ENCODE data around the gene LSMEM2. TPM values are rescaled to one million over a fixed set of nuclear protein-coding genes. Genes with fewer than 3 reads are reported as not detected.

The LSMEM2 gene
- total and polyA plus RNA-seq, 9 of the 15 experiments (the other 6 are each of a cell fraction or from before 2014, with no cell fraction given) = not detected

- TF ChIP-seq ZBTB11 (CRISPR knock-in tag; IDR thresholded peaks at IDR 0.05) = no peak
- TF ChIP-seq RBBP5 (IDR thresholded peaks at IDR 0.05; ENCODE audit: borderline replicate concordance, insufficient read depth, low read length, poor library complexity, severe bottlenecking) = no peak
- no peak for TF ChIP-seq POLR2AphosphoS5 (IDR thresholded peaks at IDR 0.05; ENCODE audit: control insufficient read depth, insufficient read depth, low read depth, low read length)
- no peak for TF ChIP-seq U2AF2 (optimal IDR thresholded peaks at IDR 0.05; ENCODE audit: low read depth, low read length)
- TF ChIP-seq ZFX (CRISPR knock-in tag; IDR thresholded peaks at IDR 0.05) = peak; percentile 37; the same call in 1 of the 2 replicates
- TF ChIP-seq ZNF785 (CRISPR knock-in tag; IDR thresholded peaks at IDR 0.05) = no peak
- no peak for TF ChIP-seq NFIC (IDR thresholded peaks at IDR 0.05)
- TF ChIP-seq ZZZ3 (IDR thresholded peaks at IDR 0.05) = no peak
- peak; percentile 75 for TF ChIP-seq RB1 (IDR thresholded peaks at IDR 0.05; ENCODE audit: low read depth)
- TF ChIP-seq HNRNPH1 (optimal IDR thresholded peaks at IDR 0.05; ENCODE audit: low read depth, low read length) = no peak
- peak; percentile 36 to 57; a peak in 2 of 4 replicates for TF ChIP-seq FOXK2 (conservative IDR thresholded peaks at IDR 0.05 in 1 of 2, IDR thresholded peaks at IDR 0.05 in 1 of 2; ENCODE audit: low read depth in 2 of 2)
- TF ChIP-seq PRDM10 (IDR thresholded peaks at IDR 0.05; ENCODE audit: partially characterized antibody) = peak; percentile 76
- no peak for TF ChIP-seq HOXB6 (CRISPR knock-in tag; IDR thresholded peaks at IDR 0.05; ENCODE audit: borderline replicate concordance)
- TF ChIP-seq GATAD2B (IDR thresholded peaks at IDR 0.05; ENCODE audit: borderline replicate concordance) = peak; percentile 81; the same call in 1 of the 2 replicates
- no peak for TF ChIP-seq MTA2 (IDR thresholded peaks at IDR 0.05; ENCODE audit: low read depth)
- no peak for TF ChIP-seq POLR2B (IDR thresholded peaks at IDR 0.05; ENCODE audit: low read depth, partially characterized antibody)
- peak; percentile 51 to 60 for TF ChIP-seq MNT (conservative IDR thresholded peaks at IDR 0.05)
Measured at GRCh38 chr3:50235716-50236483, 43.0 kb upstream of the LSMEM2 start, which contains the start of gene GNAI2 (continued).
